Activated T-cell treated with anti-CD3 and anti-CD28 coated beads, Interleukin-2, amount 50 U/mL, for 1 hour (primary cell): ENCODE results near the gene FANCG.

Experiments
- DNase-seq: peaks from one replicate; pipeline ENCODE4 v3.0.0-alpha.2; 2020

The FANCG gene

DNA sequence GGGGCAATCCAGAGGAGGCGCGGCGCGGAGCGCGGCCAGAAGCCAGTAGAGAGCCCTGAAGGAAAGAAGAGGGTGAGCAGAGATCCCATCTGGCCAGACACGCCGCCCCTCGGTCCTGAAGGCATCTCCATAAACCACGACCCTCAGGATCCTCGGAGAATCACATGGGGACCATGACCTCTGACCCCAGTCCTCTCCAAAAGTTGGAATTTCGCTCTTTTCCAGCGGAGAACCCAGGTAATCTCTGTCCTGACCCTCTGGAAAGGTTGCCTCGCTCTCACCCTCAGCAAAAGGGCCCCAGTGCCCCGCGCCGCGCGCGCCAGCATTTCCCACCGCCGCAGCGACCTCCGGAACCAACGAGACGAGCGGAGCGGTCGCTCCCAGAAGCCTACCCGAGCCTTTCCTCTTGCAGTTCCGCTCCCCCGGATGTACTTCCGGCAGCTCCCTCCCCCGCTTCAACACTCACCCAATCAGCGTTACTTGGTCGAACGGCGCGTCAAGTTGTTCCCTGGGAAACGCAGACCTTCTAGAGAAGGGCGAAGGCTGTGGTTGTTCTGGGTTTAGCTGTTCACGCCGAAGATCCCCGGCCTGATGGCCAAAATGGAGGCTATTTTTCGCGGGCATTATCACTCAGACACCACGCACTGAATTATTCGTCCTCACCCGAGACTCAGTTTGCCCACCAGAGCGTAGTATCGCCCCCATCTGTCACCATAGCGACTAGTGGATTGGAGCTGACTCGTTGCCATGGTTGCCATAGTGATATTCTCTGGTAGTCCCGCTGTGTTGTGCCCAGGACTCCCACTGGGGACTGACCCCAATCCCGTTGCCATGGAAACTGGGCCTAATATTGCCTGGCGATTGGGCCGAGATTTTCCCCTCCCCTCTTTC is 23.3 kb upstream of the FANCG start, which contains the start of gene STOML2:
TSS of gene STOML2 (minus strand) at position 363 of the 891 bp plus-strand sequence. CDS start at position 326, 37 bp downstream.
- peak; percentile 87 for DNase-seq

GRCh38 chr9:35102465-35102768 is 22.7 kb upstream of the FANCG start:
- DNase-seq = no peak

GRCh38 chr9:35097573-35097972 is 17.8 kb upstream of the FANCG start:
- DNase-seq = no peak

GRCh38 chr9:35096035-35096849 is 16.5 kb upstream of the FANCG start, which contains the start of gene PIGO:
PIGO (minus strand) TSS chr9:35096591; CDS start chr9:35095565, 1,026 bp downstream.
- peak; percentile 90 for DNase-seq

GRCh38 chr9:35091536-35091935 is 11.8 kb upstream of the FANCG start:
- DNase-seq = no peak

DNA sequence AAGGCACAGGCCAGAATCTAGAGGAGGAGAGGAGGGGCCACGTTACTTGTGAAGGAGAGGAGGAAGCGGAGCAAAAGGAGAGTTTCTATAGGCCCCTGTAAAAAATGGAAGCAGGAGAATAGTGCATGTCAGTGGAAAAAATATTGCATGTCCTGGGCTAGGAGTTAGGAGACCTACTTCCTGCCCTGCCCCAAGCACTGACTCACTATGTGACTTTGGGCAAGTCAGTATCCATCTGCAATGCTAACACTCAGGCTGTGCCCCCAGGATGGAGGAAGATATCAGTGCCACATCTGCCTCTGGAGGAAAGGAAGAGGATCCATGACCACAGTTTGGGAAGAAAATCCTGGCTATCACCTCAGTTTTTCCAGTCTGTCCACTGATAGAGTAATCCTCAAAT is 9.7 kb upstream of the FANCG start:
- no peak for DNase-seq

DNA sequence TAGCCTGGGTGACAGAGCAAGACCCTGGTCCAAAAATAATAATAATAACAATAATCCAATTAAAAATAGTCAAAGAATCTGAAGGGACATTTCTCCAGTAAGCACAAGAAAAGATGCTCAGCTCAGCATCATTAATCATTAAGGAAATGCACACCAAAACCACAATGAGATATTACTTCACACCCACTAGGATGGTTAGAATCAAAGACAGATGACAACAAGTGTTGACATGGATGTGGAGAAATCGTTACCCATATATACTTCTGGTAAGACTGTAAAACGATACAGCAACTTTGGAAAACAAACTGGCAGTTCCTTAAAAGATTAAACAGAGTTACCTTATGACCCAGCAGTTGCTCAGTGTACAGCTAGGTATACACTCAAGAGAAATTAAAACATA is 5.3 kb upstream of the FANCG start:
- no peak for DNase-seq

DNA sequence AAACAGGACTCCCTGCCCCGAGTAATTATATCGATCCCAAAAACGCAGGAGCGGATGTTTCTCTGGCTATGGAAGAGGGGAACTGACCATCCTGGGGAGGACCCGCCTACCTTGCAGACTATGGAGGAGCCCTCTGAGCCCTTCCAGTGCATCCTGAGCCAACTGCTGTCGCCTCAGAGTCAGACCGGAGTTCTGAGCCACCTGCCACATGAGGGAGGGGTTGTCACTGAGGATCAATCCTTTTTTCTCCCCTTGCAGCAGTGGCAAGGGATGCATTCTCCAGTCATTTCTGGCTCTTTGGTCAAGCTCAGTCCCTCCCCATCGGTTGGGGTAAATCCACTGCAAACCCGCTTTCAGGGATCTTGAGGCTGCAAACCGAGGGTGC is 709 bp downstream of the FANCG start:
- no peak for DNase-seq

DNA sequence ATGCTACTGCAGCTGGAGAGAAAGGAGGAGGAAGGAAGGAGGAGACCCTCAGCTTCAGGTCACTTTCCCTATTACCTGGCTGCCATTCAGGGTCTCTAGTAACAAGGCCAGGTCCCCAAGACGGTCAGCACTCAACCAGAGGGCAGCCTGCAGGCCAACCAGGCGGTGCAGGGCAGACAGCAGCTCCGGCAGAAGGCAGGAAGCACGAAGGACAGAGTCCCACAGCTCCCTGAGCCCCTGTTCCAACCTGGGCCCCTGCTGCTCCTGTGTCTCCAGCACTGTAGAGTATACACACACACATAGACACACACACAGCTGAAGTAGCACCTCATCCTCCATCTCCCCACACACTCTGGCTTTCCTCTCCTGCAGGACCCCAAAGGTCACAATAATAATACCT is 1.7 kb downstream of the FANCG start:
- DNase-seq = no peak

DNA sequence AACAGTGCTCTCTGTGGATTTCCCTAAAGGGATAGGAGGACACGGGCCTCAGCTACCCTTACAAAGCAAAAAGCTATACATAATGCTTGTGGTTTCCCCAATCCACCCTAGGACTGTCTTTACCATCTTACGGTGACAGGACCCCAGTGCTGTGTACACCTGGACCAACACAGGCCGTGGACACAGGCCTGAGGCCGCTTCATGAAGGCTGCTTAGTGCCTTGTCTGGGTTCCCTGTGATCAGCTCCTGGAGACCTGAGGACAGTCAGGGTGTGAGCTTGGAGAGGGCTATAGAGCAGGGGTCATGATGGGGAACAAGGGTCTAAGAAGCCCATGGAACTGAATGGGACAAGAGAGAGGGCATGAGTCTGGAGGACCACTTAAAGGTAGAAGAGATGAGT is 2.9 kb downstream of the FANCG start:
- no peak for DNase-seq

- DNase-seq = no peak
These were observed 4.4 kb downstream of the FANCG start for GRCh38 chr9:35075358-35075757.

DNA sequence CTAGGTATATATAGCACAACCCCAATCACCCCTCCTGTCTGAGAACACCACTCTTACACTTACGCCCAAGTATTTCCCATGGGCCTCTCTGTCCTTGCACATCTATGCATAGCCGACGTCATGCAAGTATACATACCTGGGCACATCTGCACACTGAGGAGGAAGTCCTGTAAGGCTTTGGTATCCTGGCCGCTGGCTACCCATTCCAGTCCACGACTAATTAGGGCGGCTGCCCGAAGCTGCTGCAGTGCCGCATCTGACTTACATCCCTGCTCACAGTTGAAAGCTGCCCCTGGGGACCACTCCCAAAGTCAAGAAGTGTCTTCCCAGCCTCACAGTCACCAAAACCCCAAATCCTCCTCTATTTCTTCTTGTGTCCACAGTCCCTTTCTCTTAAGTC is 5.0 kb downstream of the FANCG start:
- DNase-seq = no peak

DNA sequence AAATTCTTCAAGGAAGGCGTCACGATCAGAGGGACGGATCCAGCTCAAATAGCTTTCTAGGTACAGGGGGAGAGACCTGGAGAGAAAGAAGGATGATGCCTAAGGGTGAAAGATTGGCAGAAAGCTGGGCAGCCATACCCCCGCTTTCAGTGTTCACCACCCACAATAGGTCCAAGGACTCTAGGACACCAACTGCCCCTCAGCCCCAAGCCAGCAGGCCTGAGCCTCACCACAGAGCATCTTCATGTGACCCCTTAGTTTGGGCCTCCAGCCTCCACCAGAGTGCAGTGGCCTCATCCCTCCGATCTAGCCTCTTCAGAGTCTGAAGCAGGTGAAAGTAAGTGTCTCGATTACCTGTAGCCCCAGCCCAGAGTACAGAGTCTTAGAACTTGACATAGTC is 5.6 kb downstream of the FANCG start:
- no peak for DNase-seq

DNA sequence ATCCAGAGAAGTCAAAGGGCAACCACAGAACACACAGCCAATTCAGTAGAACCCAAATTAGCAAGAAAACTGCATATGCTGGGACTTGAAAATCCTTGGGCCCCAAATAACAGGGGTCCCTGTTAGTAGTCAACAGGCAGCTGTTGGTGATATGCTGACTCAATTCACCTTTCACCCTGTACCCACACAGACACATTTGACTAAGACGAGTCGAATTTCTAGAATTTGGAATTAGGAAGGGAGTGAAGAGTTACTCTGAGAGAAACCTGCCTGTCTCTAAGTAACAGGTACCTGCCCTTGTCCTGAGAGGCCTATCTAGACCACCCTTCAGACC is 6.5 kb downstream of the FANCG start:
- no peak for DNase-seq

GRCh38 chr9:35072461-35073278 is 7.1 kb downstream of the FANCG start, which contains the start of gene VCP:
VCP (minus strand) TSS chr9:35072625; CDS start chr9:35072353, 272 bp downstream.
- peak; percentile 95 for DNase-seq

- peak; percentile 83 for DNase-seq
These were observed 7.8 kb downstream of the FANCG start for GRCh38 chr9:35071814-35072460.

- no peak for DNase-seq
These were observed 8.6 kb downstream of the FANCG start for GRCh38 chr9:35070823-35071813.

GRCh38 chr9:35069020-35069419 is 10.7 kb downstream of the FANCG start:
- DNase-seq = no peak

- DNase-seq = no peak
These were observed 12.7 kb downstream of the FANCG start for GRCh38 chr9:35067056-35067455.

DNA sequence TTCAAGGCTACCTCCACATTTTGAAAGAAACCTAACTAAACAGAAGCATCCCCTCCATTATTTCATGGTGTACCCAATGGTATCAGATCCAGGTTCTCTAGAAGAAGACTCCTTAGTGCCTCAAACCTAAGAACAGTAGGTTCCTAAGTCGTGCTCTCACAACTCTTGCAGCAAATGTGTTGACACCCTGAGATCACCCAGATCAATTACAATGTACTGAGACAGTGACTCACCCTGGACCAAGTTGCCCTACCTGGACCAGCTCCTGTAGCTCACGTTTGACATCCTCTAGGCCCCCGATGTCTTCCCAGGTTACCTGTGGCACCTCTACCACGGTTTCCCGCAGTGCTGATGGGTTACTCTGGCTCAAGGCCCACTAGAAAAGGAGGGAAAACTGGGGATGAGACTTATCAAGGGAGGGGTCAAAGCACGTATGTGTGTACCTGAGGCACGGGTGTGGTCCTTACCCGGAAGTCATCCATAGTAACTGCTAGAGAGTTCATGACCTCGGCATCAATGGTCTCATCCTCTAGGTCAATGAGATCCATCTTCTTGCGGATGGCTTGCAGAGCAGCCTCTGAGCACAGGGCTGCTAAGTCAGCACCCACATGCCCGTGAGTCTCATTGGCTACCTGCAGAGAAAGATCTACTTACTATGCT is 19.1 kb downstream of the FANCG start:
- no peak for DNase-seq

GRCh38 chr9:35059438-35059837 is 20.3 kb downstream of the FANCG start:
- DNase-seq = no peak
